HEK293T (cell line): ENCODE measurements around the gene SYNM.

Source experiments
- CTCF ChIA-PET: fragments of 350-600 bp; formaldehyde crosslinking; extraction: SDS; loops from one replicate; lab custom pipeline; 2021; ENCODE audit warnings: antibody characterized with exemption, inconsistent platforms; lab: Yijun Ruan, JAX
- POLR2A ChIA-PET: fragments of 350-600 bp; formaldehyde crosslinking; extraction: SDS; loops from one replicate; lab custom pipeline; 2020; ENCODE audit warnings: antibody characterized with exemption, inconsistent platforms; lab: Yijun Ruan, JAX
- DNase-seq: peaks from one replicate; pipeline ENCODE4 v3.0.0; 2012; ENCODE audit warnings: mixed read lengths; ENCODE audit errors: extremely low spot score
- ARNT ChIP-seq: fragments of 450-650 bp; IDR thresholded peaks from 2 replicates; pipeline ENCODE4 v1.6.1; 2017; ENCODE audit warnings: mild to moderate bottlenecking
- BHLHE40 ChIP-seq: fragments of 450-650 bp; IDR thresholded peaks from 2 replicates; pipeline ENCODE4 v1.6.1; 2016; ENCODE audit warnings: mild to moderate bottlenecking, moderate library complexity, borderline replicate concordance
- CTBP1 ChIP-seq: fragments of 450-650 bp; IDR thresholded peaks from 2 replicates; pipeline ENCODE4 v1.6.1; 2016; ENCODE audit warnings: borderline replicate concordance
- ELF4 ChIP-seq: fragments of 450-650 bp; IDR thresholded peaks from 2 replicates; pipeline ENCODE4 v1.6.1; 2017; ENCODE audit warnings: antibody characterized with exemption
- FOXA1 ChIP-seq: fragments of 450-650 bp; IDR thresholded peaks from 2 replicates; pipeline ENCODE4 v1.6.1; 2016; ENCODE audit warnings: mild to moderate bottlenecking
- FOXK2 ChIP-seq: fragments of 450-650 bp; IDR thresholded peaks from 2 replicates; pipeline ENCODE4 v1.6.1; 2016; ENCODE audit warnings: mild to moderate bottlenecking
- FOXM1 ChIP-seq: fragments of 450-650 bp; IDR thresholded peaks from 2 replicates; pipeline ENCODE4 v1.6.1; 2017; ENCODE audit warnings: mild to moderate bottlenecking, borderline replicate concordance
- HDGF ChIP-seq: fragments of 450-650 bp; IDR thresholded peaks from 2 replicates; pipeline ENCODE4 v1.6.1; 2017; ENCODE audit warnings: antibody characterized with exemption, borderline replicate concordance
- L3MBTL2 ChIP-seq: fragments of 450-650 bp; conservative IDR thresholded peaks from 2 replicates; pipeline ENCODE4 v1.6.1; 2016; ENCODE audit warnings: mild to moderate bottlenecking
- LEF1 ChIP-seq: fragments of 450-650 bp; IDR thresholded peaks from 2 replicates; pipeline ENCODE4 v1.6.1; 2017; ENCODE audit warnings: mild to moderate bottlenecking, borderline replicate concordance
- NFRKB ChIP-seq: fragments of 450-650 bp; IDR thresholded peaks from 2 replicates; pipeline ENCODE4 v1.6.1; 2016; ENCODE audit warnings: mild to moderate bottlenecking, moderate library complexity
- PKNOX1 ChIP-seq: fragments of 450-650 bp; IDR thresholded peaks from 2 replicates; pipeline ENCODE4 v1.6.1; 2016
- SP1 ChIP-seq: fragments of 450-650 bp; IDR thresholded peaks from 2 replicates; pipeline ENCODE4 v1.6.1; 2017
- SUZ12 ChIP-seq: fragments of 450-650 bp; IDR thresholded peaks from 2 replicates; pipeline ENCODE4 v1.6.1; 2016; ENCODE audit warnings: mild to moderate bottlenecking
- TARDBP ChIP-seq: fragments of 450-650 bp; IDR thresholded peaks from 2 replicates; pipeline ENCODE4 v1.6.1; 2016
- ZNF384 ChIP-seq: fragments of 450-650 bp; IDR thresholded peaks from 2 replicates; pipeline ENCODE4 v1.6.1; 2016

SYNM gene

GRCh38 chr15:99177679-99178078 lies 72.8 kb downstream of the SYNM start:
- DNase-seq = no peak
- TF ChIP-seq FOXM1 = no peak
- TF ChIP-seq TARDBP = no peak
- ChIA-PET POLR2A (no interaction called here), CTCF (no interaction called here)

GRCh38 chr15:99180086-99180963 lies 75.4 kb downstream of the SYNM start:
- CTCF ChIA-PET = no interaction called here
- no peak for TF ChIP-seq FOXM1
- no peak for TF ChIP-seq BHLHE40
- no peak for TF ChIP-seq SP1
- no peak for TF ChIP-seq CTBP1
- no peak for TF ChIP-seq L3MBTL2
- no peak for TF ChIP-seq SUZ12
- TF ChIP-seq FOXK2 = no peak
- no peak for TF ChIP-seq HDGF
- no peak for TF ChIP-seq NFRKB
- no peak for TF ChIP-seq PKNOX1
- POLR2A ChIA-PET = no interaction called here
- DNase-seq = no peak

- POLR2A ChIA-PET = no interaction called here
- DNase-seq = no peak
- CTCF ChIA-PET = no interaction called here
- TF ChIP-seq SP1 (no peak), SUZ12 (no peak), NFRKB (no peak), HDGF (no peak), ELF4 (no peak), ZNF384 (no peak), PKNOX1 (no peak), CTBP1 (no peak), ARNT (no peak), LEF1 (no peak), FOXK2 (no peak), BHLHE40 (no peak), FOXA1 (no peak), L3MBTL2 (no peak), FOXM1 (no peak), TARDBP (no peak)
These were observed 76.1 kb downstream of the SYNM start for GRCh38 chr15:99180964-99181306.

- CTCF ChIA-PET = interaction anchor here (0.6 kb wide), 1 partner anchor 382 kb away, joined by 3 read pairs; no protein-coding TSS in a partner anchor
- POLR2A ChIA-PET = no interaction called here
- TF ChIP-seq NFRKB (no peak), TARDBP (no peak), ZNF384 (no peak), SP1 (no peak), HDGF (no peak), L3MBTL2 (no peak)
- no peak for DNase-seq
These were observed 76.7 kb downstream of the SYNM start for GRCh38 chr15:99181545-99181971.

- ChIA-PET CTCF (no interaction called here), POLR2A (no interaction called here)
- DNase-seq = no peak
- TF ChIP-seq TARDBP = no peak
These were observed 77.9 kb downstream of the SYNM start for GRCh38 chr15:99182791-99183190.
